ENCODE data around the gene CFAP251. TPM values are rescaled to one million over a fixed set of nuclear protein-coding genes. Genes with fewer than 3 reads are reported as not detected.

Gene CFAP251
- total RNA-seq, 1 experiment from 2014 or later = 10.8 TPM

- no peak for DNase-seq (ENCODE audit: low read depth)
- in situ Hi-C loops (cut with HindIII; ENCODE audit: low pct_unique_long_range_greater_than_20kb, low sequenced_read_pairs) = no loop called here
Measured at GRCh38 chr12:122013791-122014590, 95.6 kb downstream of the CFAP251 start.

GRCh38 chr12:122014781-122015180 lies 96.4 kb downstream of the CFAP251 start:
- no peak for DNase-seq (ENCODE audit: low read depth)
- in situ Hi-C loops (cut with HindIII; ENCODE audit: low pct_unique_long_range_greater_than_20kb, low sequenced_read_pairs) = no loop called here

- no peak for DNase-seq (ENCODE audit: low read depth)
- in situ Hi-C loops (cut with HindIII; ENCODE audit: low pct_unique_long_range_greater_than_20kb, low sequenced_read_pairs) = no loop called here
Measured at GRCh38 chr12:122018457-122018856, 100.1 kb downstream of the CFAP251 start.

- DNase-seq (ENCODE audit: low read depth) = no peak
- in situ Hi-C loops (cut with HindIII; ENCODE audit: low pct_unique_long_range_greater_than_20kb, low sequenced_read_pairs) = no loop called here
Measured at GRCh38 chr12:122018937-122019336, 100.5 kb downstream of the CFAP251 start.

GRCh38 chr12:122020795-122021192 lies 102.4 kb downstream of the CFAP251 start:
- no peak for DNase-seq (ENCODE audit: low read depth)
- in situ Hi-C loops (cut with HindIII; ENCODE audit: low pct_unique_long_range_greater_than_20kb, low sequenced_read_pairs) = no loop called here

- in situ Hi-C loops (cut with HindIII; ENCODE audit: low pct_unique_long_range_greater_than_20kb, low sequenced_read_pairs) = no loop called here
- peak; percentile 33 for DNase-seq (ENCODE audit: low read depth)
Measured at GRCh38 chr12:122021193-122021821, 102.9 kb downstream of the CFAP251 start.

GRCh38 chr12:122021822-122022392 lies 103.5 kb downstream of the CFAP251 start, which contains the start of gene BCL7A:
TSS of gene BCL7A (plus strand) at chr12:122021884. CDS start at chr12:122022092, 208 bp downstream.
- in situ Hi-C loops (cut with HindIII; ENCODE audit: low pct_unique_long_range_greater_than_20kb, low sequenced_read_pairs) = no loop called here
- DNase-seq (ENCODE audit: low read depth) = peak; percentile 90

- DNase-seq (ENCODE audit: low read depth) = peak; percentile 29
- in situ Hi-C loops (cut with HindIII; ENCODE audit: low pct_unique_long_range_greater_than_20kb, low sequenced_read_pairs) = no loop called here
Measured at GRCh38 chr12:122022393-122023338, 104.3 kb downstream of the CFAP251 start.

GRCh38 chr12:122023339-122024131 lies 105.1 kb downstream of the CFAP251 start:
- DNase-seq (ENCODE audit: low read depth) = peak; percentile 73
- in situ Hi-C loops (cut with HindIII; ENCODE audit: low pct_unique_long_range_greater_than_20kb, low sequenced_read_pairs) = no loop called here

GRCh38 chr12:122024132-122024785 lies 105.9 kb downstream of the CFAP251 start:
- in situ Hi-C loops (cut with HindIII; ENCODE audit: low pct_unique_long_range_greater_than_20kb, low sequenced_read_pairs) = no loop called here
- DNase-seq (ENCODE audit: low read depth) = peak; percentile 74

- in situ Hi-C loops (cut with HindIII; ENCODE audit: low pct_unique_long_range_greater_than_20kb, low sequenced_read_pairs) = no loop called here
- no peak for DNase-seq (ENCODE audit: low read depth)
Measured at GRCh38 chr12:122026706-122027333, 108.4 kb downstream of the CFAP251 start.

- no peak for DNase-seq (ENCODE audit: low read depth)
- in situ Hi-C loops (cut with HindIII; ENCODE audit: low pct_unique_long_range_greater_than_20kb, low sequenced_read_pairs) = no loop called here
Measured at GRCh38 chr12:122028165-122028904, 109.9 kb downstream of the CFAP251 start.

GRCh38 chr12:122028905-122029560 lies 110.6 kb downstream of the CFAP251 start:
- DNase-seq (ENCODE audit: low read depth) = no peak
- in situ Hi-C loops (cut with HindIII; ENCODE audit: low pct_unique_long_range_greater_than_20kb, low sequenced_read_pairs) = no loop called here

GRCh38 chr12:122029620-122030423 lies 111.4 kb downstream of the CFAP251 start:
- no peak for DNase-seq (ENCODE audit: low read depth)
- in situ Hi-C loops (cut with HindIII; ENCODE audit: low pct_unique_long_range_greater_than_20kb, low sequenced_read_pairs) = no loop called here

Data from Caki2 (cell line).